ENCODE data around the gene DCX. TPM values are rescaled to one million over a fixed set of nuclear protein-coding genes. Genes with fewer than 3 reads are reported as not detected.

DCX gene
- total RNA-seq, 4 donors from 2014 or later, result not detected

DNA sequence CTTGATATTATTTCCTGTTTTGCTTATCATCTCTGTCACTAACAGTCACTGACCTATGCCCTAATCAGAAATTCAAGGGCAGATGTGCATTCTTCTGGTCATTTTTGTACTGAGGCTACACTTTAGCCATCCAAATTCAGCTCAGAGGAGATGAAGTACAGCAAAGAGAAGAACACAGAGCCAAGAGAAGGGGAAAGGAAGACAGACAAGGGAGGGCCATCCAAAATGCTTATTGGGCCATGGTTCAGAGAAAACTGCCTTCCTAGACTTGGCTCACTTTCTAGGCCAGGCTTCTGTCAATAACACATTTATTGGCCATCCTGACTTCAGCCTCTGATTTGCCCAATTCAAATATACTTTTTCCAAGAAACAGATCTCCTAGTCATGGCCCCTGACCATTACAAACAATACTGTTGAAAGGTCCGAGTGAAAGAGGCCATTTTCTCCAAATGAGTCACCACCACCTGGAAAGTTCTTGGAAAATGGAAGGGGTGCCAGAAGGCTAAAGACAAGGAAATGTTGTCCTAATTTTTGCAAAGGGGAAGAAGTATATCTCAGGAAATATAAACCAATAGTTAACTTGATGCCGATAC is 56.4 kb downstream of the DCX start:
- Histone ChIP-seq H3K27me3 (peaks cover 0 to 3% (median 0%) of the 10 kb centered on the region in 3 donors), H3K4me3 (no peak overlapping the region), H3K36me3 (no peaks in the 10 kb centered on the region), H3K27ac (no peak overlapping the region), H3K4me1 (no peaks in the 10 kb centered on the region), H3K9me3 (no peaks in the 10 kb centered on the region)
- intact Hi-C loops (cut with DNase I; ENCODE audit: low total_unique reads), result no loop called here
- no peak for TF ChIP-seq POLR2A (IDR thresholded peaks at IDR 0.05)
- TF ChIP-seq, protein P1, sequence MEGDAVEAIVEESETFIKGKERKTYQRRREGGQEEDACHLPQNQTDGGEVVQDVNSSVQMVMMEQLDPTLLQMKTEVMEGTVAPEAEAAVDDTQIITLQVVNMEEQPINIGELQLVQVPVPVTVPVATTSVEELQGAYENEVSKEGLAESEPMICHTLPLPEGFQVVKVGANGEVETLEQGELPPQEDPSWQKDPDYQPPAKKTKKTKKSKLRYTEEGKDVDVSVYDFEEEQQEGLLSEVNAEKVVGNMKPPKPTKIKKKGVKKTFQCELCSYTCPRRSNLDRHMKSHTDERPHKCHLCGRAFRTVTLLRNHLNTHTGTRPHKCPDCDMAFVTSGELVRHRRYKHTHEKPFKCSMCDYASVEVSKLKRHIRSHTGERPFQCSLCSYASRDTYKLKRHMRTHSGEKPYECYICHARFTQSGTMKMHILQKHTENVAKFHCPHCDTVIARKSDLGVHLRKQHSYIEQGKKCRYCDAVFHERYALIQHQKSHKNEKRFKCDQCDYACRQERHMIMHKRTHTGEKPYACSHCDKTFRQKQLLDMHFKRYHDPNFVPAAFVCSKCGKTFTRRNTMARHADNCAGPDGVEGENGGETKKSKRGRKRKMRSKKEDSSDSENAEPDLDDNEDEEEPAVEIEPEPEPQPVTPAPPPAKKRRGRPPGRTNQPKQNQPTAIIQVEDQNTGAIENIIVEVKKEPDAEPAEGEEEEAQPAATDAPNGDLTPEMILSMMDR (IDR thresholded peaks at IDR 0.05 in 4 of 5, conservative IDR thresholded peaks at IDR 0.05 in 1 of 5), result no peak
- no peak for DNase-seq
- in situ Hi-C loops (cut with MboI; ENCODE audit: low sequenced_read_pairs in 4 of 4), result no loop called here
- no peak for ATAC-seq

DNA sequence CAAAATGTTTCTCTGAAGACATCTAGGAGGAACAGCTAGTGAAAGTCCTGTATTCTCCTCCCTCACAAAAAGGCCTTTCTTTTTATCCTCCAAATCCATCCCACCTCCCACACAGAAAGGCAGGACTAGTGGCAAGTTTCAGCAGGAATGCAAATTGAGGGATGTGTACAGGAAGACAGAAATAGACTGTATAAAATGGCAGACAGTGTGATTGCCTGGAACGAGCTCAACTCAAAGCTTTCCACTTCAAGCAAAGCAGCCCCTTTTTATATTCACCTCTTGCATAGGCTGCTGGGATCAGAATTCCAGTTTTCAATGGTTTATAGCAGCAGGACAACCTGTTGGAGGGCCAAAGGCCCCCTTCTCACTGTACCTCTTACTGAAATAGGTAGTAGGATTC is 57.5 kb downstream of the DCX start:
- no peak for DNase-seq
- H3K36me3 ChIP-seq, result no peaks in the 10 kb centered on the region
- ATAC-seq, result no peak
- H3K27me3 ChIP-seq, result peaks cover 0 to 3% (median 0%) of the 10 kb centered on the region in 3 donors
- no peak overlapping the region for H3K4me3 ChIP-seq
- no peak overlapping the region for H3K27ac ChIP-seq
- intact Hi-C loops (cut with DNase I; ENCODE audit: low total_unique reads), result no loop called here
- H3K9me3 ChIP-seq, result no peaks in the 10 kb centered on the region
- in situ Hi-C loops (cut with MboI; ENCODE audit: low sequenced_read_pairs in 4 of 4), result no loop called here
- H3K4me1 ChIP-seq, result no peaks in the 10 kb centered on the region
- no peak for TF ChIP-seq POLR2A (IDR thresholded peaks at IDR 0.05)
- TF ChIP-seq, protein P1 (IDR thresholded peaks at IDR 0.05 in 4 of 5, conservative IDR thresholded peaks at IDR 0.05 in 1 of 5), result no peak

- Histone ChIP-seq H3K4me1 (no peaks in the 10 kb centered on the region), H3K27ac (no peak overlapping the region), H3K36me3 (no peaks in the 10 kb centered on the region), H3K27me3 (peaks cover 0 to 3% (median 0%) of the 10 kb centered on the region in 3 donors), H3K4me3 (no peak overlapping the region), H3K9me3 (no peaks in the 10 kb centered on the region)
- in situ Hi-C loops (cut with MboI; ENCODE audit: low sequenced_read_pairs in 4 of 4), result no loop called here
- TF ChIP-seq, protein P1 (IDR thresholded peaks at IDR 0.05 in 4 of 5, conservative IDR thresholded peaks at IDR 0.05 in 1 of 5), result no peak
- TF ChIP-seq POLR2A (IDR thresholded peaks at IDR 0.05), result no peak
- no peak for ATAC-seq
- intact Hi-C loops (cut with DNase I; ENCODE audit: low total_unique reads), result no loop called here
- DNase-seq, result no peak
Observed at GRCh38 chrX:111353793-111354192, 58.2 kb downstream of the DCX start.

DNA sequence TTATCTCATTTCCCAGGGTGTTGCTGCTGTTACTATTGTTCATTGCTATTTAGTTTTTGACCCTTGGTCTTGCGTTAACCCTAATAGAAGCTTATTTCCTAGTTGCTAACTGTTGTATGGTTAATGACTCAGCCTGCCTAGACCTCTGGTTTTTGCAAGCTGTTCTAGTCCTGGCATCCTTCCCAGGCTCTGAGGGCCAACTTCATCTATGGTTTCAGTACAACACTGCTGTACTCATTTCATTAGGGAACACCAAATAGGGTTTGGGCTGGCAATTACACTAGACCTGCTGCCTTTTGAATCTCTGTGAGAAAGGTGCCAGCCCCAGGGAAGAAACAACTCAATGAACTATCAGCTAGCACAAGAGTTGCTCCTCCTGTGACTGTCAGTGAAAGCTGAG is 59.6 kb downstream of the DCX start:
- H3K36me3 ChIP-seq, result no peaks in the 10 kb centered on the region
- H3K4me1 ChIP-seq, result no peaks in the 10 kb centered on the region
- H3K9me3 ChIP-seq, result no peaks in the 10 kb centered on the region
- TF ChIP-seq, protein P1 (IDR thresholded peaks at IDR 0.05 in 4 of 5, conservative IDR thresholded peaks at IDR 0.05 in 1 of 5), result no peak
- no peak for TF ChIP-seq POLR2A (IDR thresholded peaks at IDR 0.05)
- H3K27me3 ChIP-seq, result peaks cover 0 to 3% (median 0%) of the 10 kb centered on the region in 3 donors
- DNase-seq, result peak; percentile 24 to 41
- in situ Hi-C loops (cut with MboI; ENCODE audit: low sequenced_read_pairs in 4 of 4) (no loop called here), intact Hi-C loops (cut with DNase I; ENCODE audit: low total_unique reads) (no loop called here)
- no peak overlapping the region for H3K4me3 ChIP-seq
- peak; percentile 85 to 92 for ATAC-seq
- H3K27ac ChIP-seq, result peak overlapping the region in 1 of 4 donors; percentile 30

DNA sequence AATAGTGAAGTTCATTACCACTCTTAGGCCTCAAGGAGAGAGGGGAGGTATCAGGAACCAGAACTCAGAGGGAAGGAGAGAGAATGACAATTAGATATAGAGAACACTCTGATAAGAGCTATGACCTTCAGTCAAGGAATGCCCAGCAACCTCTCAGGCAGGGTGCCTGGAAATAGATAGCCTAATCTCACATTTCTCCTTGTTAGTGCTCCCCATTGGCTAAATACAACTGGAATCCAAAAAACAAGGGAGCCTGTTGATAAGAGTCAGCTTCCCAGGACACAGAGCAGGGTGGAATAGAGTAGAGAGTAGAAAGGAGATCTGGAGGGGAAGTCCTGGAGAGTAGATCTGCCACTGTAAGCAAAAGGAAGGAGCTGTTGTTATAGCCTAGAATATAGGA is 62.1 kb downstream of the DCX start:
- intact Hi-C loops (cut with DNase I; ENCODE audit: low total_unique reads) (no loop called here), in situ Hi-C loops (cut with MboI; ENCODE audit: low sequenced_read_pairs in 4 of 4) (no loop called here)
- no peaks in the 10 kb centered on the region for H3K9me3 ChIP-seq
- H3K27me3 ChIP-seq, result no peaks in the 10 kb centered on the region
- H3K4me3 ChIP-seq, result no peak overlapping the region
- no peak overlapping the region for H3K27ac ChIP-seq
- H3K4me1 ChIP-seq, result no peaks in the 10 kb centered on the region
- TF ChIP-seq POLR2A (IDR thresholded peaks at IDR 0.05), result no peak
- TF ChIP-seq, protein P1 (IDR thresholded peaks at IDR 0.05 in 4 of 5, conservative IDR thresholded peaks at IDR 0.05 in 1 of 5), result no peak
- ATAC-seq (no peak), DNase-seq (no peak)
- no peaks in the 10 kb centered on the region for H3K36me3 ChIP-seq
